ENCODE results near the gene CTRB2. TPM values are rescaled to one million over a fixed set of nuclear protein-coding genes. Genes with fewer than 3 reads are reported as not detected.

The CTRB2 gene
- total RNA-seq, 1 donor from 2014 or later = not detected

- no peaks in the 10 kb centered on the region for H3K27me3 Mint-ChIP-seq (ENCODE audit: low read depth)
- no peak overlapping the region for H3K4me3 Mint-ChIP-seq
- TF ChIP-seq CTCF (IDR thresholded peaks at IDR 0.05; ENCODE audit: unreplicated experiment) = no peak
- peaks cover 40% of the 10 kb centered on the region for H3K9me3 Mint-ChIP-seq
- H3K4me1 Mint-ChIP-seq = no peaks in the 10 kb centered on the region
- no peak for DNase-seq (ENCODE audit: low spot score in 2 of 2, unreplicated experiment in 2 of 2)
- H3K27ac Mint-ChIP-seq = no peak overlapping the region
- H3K36me3 Mint-ChIP-seq = peaks cover 74% of the 10 kb centered on the region
Observed at GRCh38 chr16:75160386-75160785, 46.6 kb downstream of the CTRB2 start.

Other genes with a start within 250 kb of the CTRB2 start
- 115 to 134 TPM (median 127 TPM) in 3 replicates for gene WDR59, start 222.0 kb downstream of the CTRB2 start, total RNA-seq
- 52.9 to 55.0 TPM (median 53.1 TPM) in 3 replicates for gene ZNRF1, start 208.1 kb downstream of the CTRB2 start, total RNA-seq
- gene LDHD, start 90.4 kb downstream of the CTRB2 start, total RNA-seq = 0.65 to 0.86 TPM (median 0.66 TPM) in 3 replicates
- gene ZFP1, start 58.6 kb downstream of the CTRB2 start, total RNA-seq = 21.8 to 22.3 TPM (median 21.8 TPM) in 3 replicates
- not detected in 3 replicates for gene CTRB1, start 11.8 kb upstream of the CTRB2 start, total RNA-seq
- gene BCAR1, start 44.5 kb upstream of the CTRB2 start, total RNA-seq = 87.3 to 95.9 TPM (median 95.1 TPM) in 3 replicates
- 86.7 to 89.1 TPM (median 87.0 TPM) in 3 replicates for gene CFDP1, start 226.3 kb upstream of the CTRB2 start, total RNA-seq

All from mesothelial cell of epicardium (in vitro differentiated cells).